PFSK-1 (cell line): ENCODE measurements around the gene COX6B2.

Source experiments
- FOXP2 ChIP-seq: optimal IDR thresholded peaks from 2 replicates; pipeline ENCODE3; 2011; ENCODE audit warnings: borderline replicate concordance, control low read depth, inconsistent platforms; ENCODE audit not compliant: insufficient read depth; ENCODE audit errors: extremely low read length, extremely low read depth
- POLR2AphosphoS5 ChIP-seq: IDR thresholded peaks from 2 replicates; pipeline ENCODE4 v1.6.1; 2012; ENCODE audit warnings: low read depth, mild to moderate bottlenecking, control low read depth, low read length, moderate library complexity
- REST ChIP-seq, 2 experiments: IDR thresholded peaks; 2 replicates each; pipeline versions ENCODE4 v1.6.1 to v1.8.0; 2011 to 2012; ENCODE audit warnings: low read depth in 2 of 2, low read length in 2 of 2, control low read depth in 1 of 2, inconsistent platforms in 1 of 2, mild to moderate bottlenecking in 1 of 2, moderate library complexity in 1 of 2; ENCODE audit not compliant: insufficient read depth in 1 of 2
- SIN3A ChIP-seq: IDR thresholded peaks from 2 replicates; pipeline ENCODE4 v1.6.1; 2012; ENCODE audit warnings: mild to moderate bottlenecking, low read length, moderate library complexity, borderline replicate concordance; ENCODE audit not compliant: insufficient read depth
- TAF1 ChIP-seq: IDR thresholded peaks from 2 replicates; pipeline ENCODE4 v1.6.1; 2012; ENCODE audit warnings: low read length, control low read depth, borderline replicate concordance; ENCODE audit not compliant: insufficient read depth

Gene COX6B2

GRCh38 chr19:55365245-55365644 lies 10.7 kb upstream of the COX6B2 start:
- no peak for TF ChIP-seq FOXP2
- no peak for TF ChIP-seq TAF1
- TF ChIP-seq SIN3A = no peak
- no peak for TF ChIP-seq POLR2AphosphoS5
- TF ChIP-seq REST (IDR thresholded peaks at IDR 0.05; ENCODE audit: insufficient read depth in 1 of 2, low read depth in 2 of 2, low read length in 2 of 2) = no peak

- TF ChIP-seq FOXP2 (no peak), POLR2AphosphoS5 (no peak), TAF1 (no peak), SIN3A (no peak), REST (IDR thresholded peaks at IDR 0.05; ENCODE audit: insufficient read depth in 1 of 2, low read depth in 2 of 2, low read length in 2 of 2) (no peak)
These were observed 8.6 kb upstream of the COX6B2 start, which contains the start of gene GARIN5B for GRCh38 chr19:55362990-55363716. Gene GARIN5B (minus strand): TSS chr19:55363260. CDS start chr19:55363066, 194 bp downstream.

GRCh38 chr19:55362174-55362989 lies 7.9 kb upstream of the COX6B2 start:
- TF ChIP-seq SIN3A = no peak
- no peak for TF ChIP-seq FOXP2
- no peak for TF ChIP-seq REST (IDR thresholded peaks at IDR 0.05; ENCODE audit: insufficient read depth in 1 of 2, low read depth in 2 of 2, low read length in 2 of 2)
- TF ChIP-seq POLR2AphosphoS5 = no peak
- TF ChIP-seq TAF1 = no peak

GRCh38 chr19:55360902-55361301 lies 6.4 kb upstream of the COX6B2 start:
- no peak for TF ChIP-seq FOXP2
- TF ChIP-seq REST (IDR thresholded peaks at IDR 0.05; ENCODE audit: insufficient read depth in 1 of 2, low read depth in 2 of 2, low read length in 2 of 2) = no peak
- no peak for TF ChIP-seq POLR2AphosphoS5
- TF ChIP-seq SIN3A = no peak
- TF ChIP-seq TAF1 = no peak
